NT2/D1 (cell line): ENCODE results near the gene GALM.

ENCODE experiments used
- DNase-seq: peaks from one replicate; pipeline ENCODE4 v3.0.0-alpha.2; 2011; ENCODE audit warnings: low read depth, low spot score
- H3K27me3 ChIP-seq: 2 replicates; pipeline ENCODE4 v1.6.0; 2011; ENCODE audit warnings: mild to moderate bottlenecking; ENCODE audit not compliant: insufficient read length, insufficient read depth
- H3K36me3 ChIP-seq: 2 replicates; pipeline ENCODE4 v1.6.1; 2011; ENCODE audit warnings: mild to moderate bottlenecking, low read length, mixed read lengths; ENCODE audit not compliant: insufficient read depth, insufficient read length
- H3K4me1 ChIP-seq: 2 replicates; pipeline ENCODE4 v1.5.1; 2011; ENCODE audit not compliant: insufficient read depth, insufficient read length
- H3K4me3 ChIP-seq: 2 replicates; pipeline ENCODE4 v1.5.1; 2011; ENCODE audit warnings: low read depth; ENCODE audit not compliant: insufficient read length
- H3K9ac ChIP-seq: 2 replicates; pipeline ENCODE4 v1.6.0; 2011; ENCODE audit warnings: low read depth; ENCODE audit not compliant: insufficient read length
- H3K9me3 ChIP-seq: 2 replicates; pipeline ENCODE4 v1.5.1; 2011; ENCODE audit warnings: mild to moderate bottlenecking, low read length; ENCODE audit not compliant: insufficient read depth
- SUZ12 ChIP-seq: IDR thresholded peaks from 2 replicates; pipeline ENCODE4 v1.6.1; 2011; ENCODE audit not compliant: insufficient read length, insufficient read depth; ENCODE audit errors: extremely low read depth
- YY1 ChIP-seq: IDR thresholded peaks from 2 replicates; pipeline ENCODE4 v1.6.1; 2011; ENCODE audit not compliant: insufficient read length, insufficient read depth
- ZNF274 ChIP-seq: IDR thresholded peaks from 2 replicates; pipeline ENCODE4 v1.6.1; 2011; ENCODE audit warnings: mild to moderate bottlenecking, low read depth, low read length

Gene GALM

DNA sequence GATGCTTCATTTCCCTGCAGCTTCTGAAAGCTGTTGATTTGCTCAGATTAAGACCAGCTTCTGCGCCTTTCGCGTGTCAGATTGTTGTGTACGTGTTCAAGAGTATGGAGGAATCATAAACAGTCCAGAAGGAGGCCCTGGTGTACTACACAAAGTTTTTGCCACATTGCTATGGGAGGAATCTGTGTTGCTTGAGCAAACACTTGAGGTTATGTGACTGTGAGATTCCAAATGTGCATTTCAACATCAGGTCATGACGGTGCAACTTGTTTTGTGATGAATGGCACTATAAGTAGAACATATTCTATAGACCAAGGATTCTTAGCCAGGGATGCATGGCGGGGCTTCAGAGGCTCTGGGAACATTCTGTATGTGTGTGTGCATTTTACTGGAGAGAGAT lies 50.3 kb downstream of the GALM start:
- no peak for TF ChIP-seq ZNF274
- no peak for TF ChIP-seq SUZ12
- no peak for TF ChIP-seq YY1
- Histone ChIP-seq H3K9ac (no peak overlapping the region), H3K9me3 (no peaks in the 10 kb centered on the region), H3K4me1 (no peaks in the 10 kb centered on the region), H3K36me3 (no peaks in the 10 kb centered on the region), H3K4me3 (no peak overlapping the region), H3K27me3 (no peaks in the 10 kb centered on the region)
- DNase-seq: no peak

DNA sequence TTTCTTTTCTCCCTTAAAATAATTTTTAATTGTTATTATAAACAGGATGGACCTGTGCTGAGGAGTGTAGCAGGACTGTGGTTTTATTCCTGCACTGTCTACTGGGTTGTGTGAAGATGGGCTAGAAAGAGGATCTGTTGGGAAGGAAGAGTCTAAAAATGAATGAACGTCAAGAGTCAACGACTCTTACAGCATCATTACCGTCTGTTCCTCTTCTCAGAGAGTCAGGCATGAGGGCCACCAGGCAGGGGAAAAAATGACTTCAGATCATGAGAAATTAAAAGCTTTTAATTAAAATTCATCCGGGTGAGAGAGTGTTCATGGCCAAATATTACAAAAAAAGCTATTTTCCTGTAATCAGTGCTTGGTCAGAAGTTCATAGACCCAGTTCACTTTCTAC lies 52.7 kb downstream of the GALM start:
- H3K4me1 ChIP-seq: no peaks in the 10 kb centered on the region
- H3K4me3 ChIP-seq: no peak overlapping the region
- TF ChIP-seq YY1 (no peak), SUZ12 (no peak), ZNF274 (no peak)
- no peaks in the 10 kb centered on the region for H3K9me3 ChIP-seq
- H3K27me3 ChIP-seq: no peaks in the 10 kb centered on the region
- DNase-seq: no peak
- H3K36me3 ChIP-seq: no peaks in the 10 kb centered on the region
- H3K9ac ChIP-seq: no peak overlapping the region

GRCh38 chr2:38719706-38720105 lies 53.8 kb downstream of the GALM start:
- Histone ChIP-seq H3K36me3 (no peaks in the 10 kb centered on the region), H3K9me3 (no peaks in the 10 kb centered on the region), H3K9ac (no peak overlapping the region), H3K27me3 (no peaks in the 10 kb centered on the region), H3K4me3 (no peak overlapping the region), H3K4me1 (no peaks in the 10 kb centered on the region)
- no peak for DNase-seq
- TF ChIP-seq YY1 (no peak), SUZ12 (no peak), ZNF274 (no peak)

GRCh38 chr2:38720613-38721241 lies 54.8 kb downstream of the GALM start:
- Histone ChIP-seq H3K9me3 (no peaks in the 10 kb centered on the region), H3K36me3 (no peaks in the 10 kb centered on the region), H3K27me3 (no peaks in the 10 kb centered on the region), H3K4me3 (no peak overlapping the region), H3K9ac (no peak overlapping the region), H3K4me1 (no peaks in the 10 kb centered on the region)
- TF ChIP-seq SUZ12: no peak
- no peak for TF ChIP-seq ZNF274
- TF ChIP-seq YY1: no peak
- DNase-seq: no peak

- Histone ChIP-seq H3K36me3 (no peaks in the 10 kb centered on the region), H3K9ac (no peak overlapping the region), H3K4me3 (no peak overlapping the region), H3K9me3 (no peaks in the 10 kb centered on the region), H3K27me3 (no peaks in the 10 kb centered on the region), H3K4me1 (no peaks in the 10 kb centered on the region)
- no peak for DNase-seq
- TF ChIP-seq YY1: no peak
- no peak for TF ChIP-seq SUZ12
- no peak for TF ChIP-seq ZNF274
These were observed 56.6 kb downstream of the GALM start for GRCh38 chr2:38722271-38723061.

- Histone ChIP-seq H3K36me3 (no peaks in the 10 kb centered on the region), H3K9me3 (no peaks in the 10 kb centered on the region), H3K27me3 (no peaks in the 10 kb centered on the region), H3K4me1 (no peaks in the 10 kb centered on the region), H3K4me3 (no peak overlapping the region), H3K9ac (no peak overlapping the region)
- no peak for DNase-seq
- no peak for TF ChIP-seq YY1
- TF ChIP-seq SUZ12: no peak
- TF ChIP-seq ZNF274: no peak
These were observed 57.3 kb downstream of the GALM start for GRCh38 chr2:38723173-38723572.

DNA sequence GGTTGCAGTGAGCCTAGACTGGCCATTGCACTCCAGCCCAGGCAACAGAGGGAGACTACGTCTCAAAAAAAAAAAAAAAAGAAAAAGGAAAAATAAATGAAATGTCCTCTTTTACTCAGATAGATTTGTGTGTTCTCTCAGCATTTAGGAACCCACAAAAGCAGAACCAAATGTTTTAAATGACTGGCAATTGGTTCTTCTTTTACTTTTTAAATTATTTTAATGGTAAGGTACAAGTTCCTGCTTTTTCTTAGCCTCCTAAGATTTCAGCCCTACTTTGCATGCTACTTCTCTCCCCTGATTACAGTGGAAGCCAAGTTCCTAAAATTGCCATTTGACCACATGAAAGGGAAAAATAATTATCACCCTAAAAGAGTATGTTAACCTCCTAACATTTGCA lies 61.7 kb downstream of the GALM start:
- H3K9ac ChIP-seq: no peak overlapping the region
- H3K4me3 ChIP-seq: no peak overlapping the region
- no peak for DNase-seq
- no peak for TF ChIP-seq YY1
- TF ChIP-seq ZNF274: no peak
- TF ChIP-seq SUZ12: no peak
- H3K9me3 ChIP-seq: no peaks in the 10 kb centered on the region
- no peaks in the 10 kb centered on the region for H3K27me3 ChIP-seq
- no peaks in the 10 kb centered on the region for H3K4me1 ChIP-seq
- H3K36me3 ChIP-seq: peaks cover 6% of the 10 kb centered on the region
